ENCODE data around the gene APOBEC3G. TPM values are rescaled to one million over a fixed set of nuclear protein-coding genes. Genes with fewer than 3 reads are reported as not detected.

The APOBEC3G gene
- total RNA-seq, 3 donors from 2014 or later, result 7.2 to 14.1 (median 13.3) TPM

DNA sequence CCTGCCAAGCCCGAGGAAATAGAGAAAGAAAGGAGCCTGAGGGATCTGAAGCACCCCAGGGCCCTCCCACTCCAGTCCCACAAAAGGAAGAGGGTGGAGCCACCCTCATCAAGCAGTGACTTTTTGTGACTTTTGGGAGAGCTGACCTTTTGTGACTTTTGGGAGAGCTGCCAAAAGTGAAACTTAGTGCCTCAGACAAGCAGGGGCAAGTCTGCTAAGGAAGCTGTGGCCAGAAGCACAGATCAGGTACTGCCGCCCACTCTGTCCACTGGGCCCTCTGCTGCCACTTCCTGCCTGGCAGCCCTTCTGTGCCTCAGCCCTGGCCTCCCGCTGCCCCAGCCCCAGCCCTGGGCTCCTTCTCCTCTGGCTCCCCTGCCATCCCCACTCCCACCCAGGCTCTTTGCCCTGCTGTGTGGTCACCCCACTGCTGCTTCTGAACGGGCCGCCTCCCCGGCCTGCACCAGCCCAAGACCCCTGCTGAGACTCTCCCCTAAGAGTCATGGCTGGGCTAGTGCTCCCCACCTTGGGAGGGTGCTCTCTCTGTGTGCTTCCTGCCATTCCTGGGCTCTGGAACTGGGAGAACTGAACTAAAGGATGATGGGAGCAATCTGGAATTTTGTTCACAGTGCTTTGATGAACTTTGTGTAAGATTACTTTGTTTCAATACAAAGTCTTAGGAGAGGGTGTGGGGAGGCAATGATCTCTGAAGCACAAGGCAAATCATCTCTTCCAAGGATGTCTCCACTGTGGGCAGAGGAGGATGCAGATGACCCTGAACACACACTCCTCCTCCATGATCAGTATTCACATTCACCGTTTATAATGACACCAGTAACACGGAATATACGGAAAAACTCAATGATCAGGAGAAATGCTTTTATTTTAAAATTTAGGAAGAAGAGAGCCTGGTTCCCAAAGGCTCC is 20.3 kb downstream of the APOBEC3G start, which contains the start of gene APOBEC3H:
APOBEC3H (plus strand) TSS at position 147 of the 923 bp plus-strand sequence. CDS start 3,035 bp downstream, outside the sequence.
- intact Hi-C loops (cut with DNase I; ENCODE audit: low total_unique reads), result no loop called here
- TF ChIP-seq, protein P1, sequence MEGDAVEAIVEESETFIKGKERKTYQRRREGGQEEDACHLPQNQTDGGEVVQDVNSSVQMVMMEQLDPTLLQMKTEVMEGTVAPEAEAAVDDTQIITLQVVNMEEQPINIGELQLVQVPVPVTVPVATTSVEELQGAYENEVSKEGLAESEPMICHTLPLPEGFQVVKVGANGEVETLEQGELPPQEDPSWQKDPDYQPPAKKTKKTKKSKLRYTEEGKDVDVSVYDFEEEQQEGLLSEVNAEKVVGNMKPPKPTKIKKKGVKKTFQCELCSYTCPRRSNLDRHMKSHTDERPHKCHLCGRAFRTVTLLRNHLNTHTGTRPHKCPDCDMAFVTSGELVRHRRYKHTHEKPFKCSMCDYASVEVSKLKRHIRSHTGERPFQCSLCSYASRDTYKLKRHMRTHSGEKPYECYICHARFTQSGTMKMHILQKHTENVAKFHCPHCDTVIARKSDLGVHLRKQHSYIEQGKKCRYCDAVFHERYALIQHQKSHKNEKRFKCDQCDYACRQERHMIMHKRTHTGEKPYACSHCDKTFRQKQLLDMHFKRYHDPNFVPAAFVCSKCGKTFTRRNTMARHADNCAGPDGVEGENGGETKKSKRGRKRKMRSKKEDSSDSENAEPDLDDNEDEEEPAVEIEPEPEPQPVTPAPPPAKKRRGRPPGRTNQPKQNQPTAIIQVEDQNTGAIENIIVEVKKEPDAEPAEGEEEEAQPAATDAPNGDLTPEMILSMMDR (IDR thresholded peaks at IDR 0.05), result no peak
- TF ChIP-seq POLR2A (IDR thresholded peaks at IDR 0.05), result no peak
- TF ChIP-seq POLR2AphosphoS5 (IDR thresholded peaks at IDR 0.05), result no peak
- DNase-seq (ENCODE audit: low spot score in 2 of 2), result peak in 1 of 2 donors; percentile 59

DNA sequence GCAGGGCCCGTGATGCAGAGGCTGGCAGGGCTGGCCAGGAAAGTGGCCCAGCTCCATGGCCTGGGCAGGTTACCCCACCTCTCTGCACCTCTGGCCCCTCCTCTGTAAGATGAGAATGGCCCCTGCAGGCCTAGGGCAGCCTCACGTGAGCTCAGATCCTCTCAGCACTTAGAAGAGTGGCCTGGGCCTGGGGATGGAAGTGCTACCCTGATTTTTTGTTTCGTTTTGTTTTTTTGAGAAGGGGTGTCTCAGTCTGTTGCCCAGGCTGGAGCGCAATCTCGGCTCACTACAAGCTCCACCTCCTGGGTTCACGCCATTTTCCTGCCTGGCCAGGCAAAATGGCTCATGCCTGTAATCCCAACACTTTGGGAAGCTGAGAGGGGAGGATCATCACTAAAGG is 21.0 kb downstream of the APOBEC3G start:
- H3K4me3 ChIP-seq, result no peak overlapping the region
- no peak for DNase-seq (ENCODE audit: low spot score in 2 of 2)
- peaks cover 0 to 5% of the 10 kb centered on the region in 2 donors for H3K4me1 ChIP-seq
- H3K36me3 ChIP-seq, result no peaks in the 10 kb centered on the region
- TF ChIP-seq POLR2AphosphoS5 (IDR thresholded peaks at IDR 0.05) (no peak), POLR2A (IDR thresholded peaks at IDR 0.05) (no peak)
- no peaks in the 10 kb centered on the region for H3K27me3 ChIP-seq
- H3K9me3 ChIP-seq, result no peaks in the 10 kb centered on the region
- intact Hi-C loops (cut with DNase I; ENCODE audit: low total_unique reads), result no loop called here
- H3K27ac ChIP-seq, result peak overlapping the region; percentile 68 to 85

More for the DNA sequence above, 20.3 kb downstream of the APOBEC3G start, which contains the start of gene APOBEC3H:
- Histone ChIP-seq H3K36me3 (no peaks in the 10 kb centered on the region), H3K27ac (peak within 1 kb of the TSS; percentile 68 to 85), H3K4me3 (no peak within 1 kb of the TSS), H3K27me3 (no peaks in the 10 kb centered on the region), H3K9me3 (no peaks in the 10 kb centered on the region), H3K4me1 (peaks cover 0 to 5% of the 10 kb centered on the region in 2 donors)

GRCh38 chr22:39098576-39098975 is 21.5 kb downstream of the APOBEC3G start:
- Histone ChIP-seq H3K9me3 (no peaks in the 10 kb centered on the region), H3K4me1 (peaks cover 0 to 5% of the 10 kb centered on the region in 2 donors), H3K36me3 (no peaks in the 10 kb centered on the region), H3K4me3 (no peak overlapping the region), H3K27me3 (no peaks in the 10 kb centered on the region), H3K27ac (peak overlapping the region in 1 of 2 donors; percentile 85)
- intact Hi-C loops (cut with DNase I; ENCODE audit: low total_unique reads), result no loop called here
- no peak for TF ChIP-seq POLR2A (IDR thresholded peaks at IDR 0.05)
- TF ChIP-seq, protein P1 (IDR thresholded peaks at IDR 0.05), result no peak
- TF ChIP-seq POLR2AphosphoS5 (IDR thresholded peaks at IDR 0.05), result no peak
- no peak for DNase-seq (ENCODE audit: low spot score in 2 of 2)

DNA sequence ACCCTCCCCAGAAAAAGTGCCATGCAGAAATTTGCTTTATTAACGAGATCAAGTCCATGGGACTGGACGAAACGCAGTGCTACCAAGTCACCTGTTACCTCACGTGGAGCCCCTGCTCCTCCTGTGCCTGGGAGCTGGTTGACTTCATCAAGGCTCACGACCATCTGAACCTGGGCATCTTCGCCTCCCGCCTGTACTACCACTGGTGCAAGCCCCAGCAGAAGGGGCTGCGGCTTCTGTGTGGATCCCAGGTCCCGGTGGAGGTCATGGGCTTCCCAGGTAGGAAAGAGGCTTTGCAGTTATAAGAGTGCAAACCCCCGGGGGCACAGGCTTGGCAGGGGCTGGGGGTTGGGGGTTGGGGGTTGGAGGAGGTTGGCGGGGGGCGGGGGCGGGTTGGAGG is 24.2 kb downstream of the APOBEC3G start:
- Histone ChIP-seq H3K9me3 (no peaks in the 10 kb centered on the region), H3K27me3 (no peaks in the 10 kb centered on the region), H3K4me3 (no peak overlapping the region), H3K4me1 (peaks cover 0 to 5% of the 10 kb centered on the region in 2 donors), H3K27ac (no peak overlapping the region), H3K36me3 (no peaks in the 10 kb centered on the region)
- intact Hi-C loops (cut with DNase I; ENCODE audit: low total_unique reads), result no loop called here
- DNase-seq (ENCODE audit: low spot score in 2 of 2), result no peak
- TF ChIP-seq POLR2AphosphoS5 (IDR thresholded peaks at IDR 0.05) (no peak), POLR2A (IDR thresholded peaks at IDR 0.05) (no peak)
- TF ChIP-seq, protein P1 (IDR thresholded peaks at IDR 0.05), result no peak

GRCh38 chr22:39103431-39103830 is 26.4 kb downstream of the APOBEC3G start:
- Histone ChIP-seq H3K27me3 (no peaks in the 10 kb centered on the region), H3K36me3 (no peaks in the 10 kb centered on the region), H3K27ac (no peak overlapping the region), H3K9me3 (no peaks in the 10 kb centered on the region), H3K4me1 (no peaks in the 10 kb centered on the region), H3K4me3 (no peak overlapping the region)
- intact Hi-C loops (cut with DNase I; ENCODE audit: low total_unique reads), result no loop called here
- no peak for DNase-seq (ENCODE audit: low spot score in 2 of 2)
- no peak for TF ChIP-seq POLR2A (IDR thresholded peaks at IDR 0.05)
- no peak for TF ChIP-seq POLR2AphosphoS5 (IDR thresholded peaks at IDR 0.05)
- TF ChIP-seq, protein P1 (IDR thresholded peaks at IDR 0.05), result no peak

All from breast epithelium (tissue), 4 donors.